AG09319 (cell line): Measurements from ENCODE around the gene IDH3G.

Source experiments
- DNase-seq: peaks from one replicate; pipeline ENCODE4 v3.0.0-alpha.2; 2010; ENCODE audit warnings: low read depth; ENCODE audit errors: extremely low read depth
- TF ChIP-seq, protein P1 (sequence below): IDR thresholded peaks from 2 replicates; pipeline ENCODE4 v1.5.1; 2011; ENCODE audit warnings: low read depth, mild to moderate bottlenecking, inconsistent platforms, low read length, moderate library complexity

IDH3G gene

DNA sequence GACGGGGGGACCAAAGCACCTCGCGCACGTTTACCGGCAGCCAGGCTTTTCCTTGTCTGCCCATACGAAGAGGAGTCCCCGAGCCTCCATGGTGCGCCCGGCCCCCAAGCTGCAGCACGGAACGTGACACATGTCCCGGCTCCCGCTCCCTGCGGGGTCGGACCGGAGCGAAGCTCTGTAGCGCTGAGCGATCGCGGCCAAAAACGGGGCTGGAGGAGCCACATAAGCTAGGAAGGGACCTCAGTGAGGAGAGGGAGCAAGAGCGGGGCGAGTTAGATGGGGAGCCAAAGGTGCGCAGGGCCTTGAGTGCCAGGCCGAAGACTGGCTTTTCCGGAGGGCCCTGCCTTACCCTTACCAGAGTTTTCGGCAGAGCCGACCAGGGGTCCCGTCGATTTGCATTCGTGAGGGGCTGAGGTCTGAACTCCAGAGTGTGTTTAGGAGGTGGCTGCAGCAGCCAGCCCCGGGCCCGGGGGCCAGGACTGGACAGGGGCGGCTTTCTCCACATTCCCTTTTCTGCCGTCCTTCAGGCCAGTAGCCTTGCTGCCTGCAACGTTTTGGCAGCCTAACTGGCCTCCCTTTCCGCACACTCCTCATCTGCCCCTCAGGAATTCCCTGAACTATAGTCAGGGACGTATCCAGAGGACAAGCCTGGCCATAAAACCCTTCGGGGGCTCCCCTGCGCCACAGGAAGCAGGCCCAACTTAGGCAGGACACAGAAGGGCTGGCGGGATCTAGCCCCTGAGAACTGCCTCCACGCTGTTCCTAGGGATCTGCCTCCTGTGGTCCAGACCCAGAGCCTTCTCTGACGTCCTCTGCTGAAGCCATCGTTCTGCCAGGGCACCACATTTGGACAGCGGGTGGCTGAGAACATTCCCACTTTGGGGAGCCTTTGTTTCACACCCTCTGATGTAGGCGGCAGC lies 982 bp upstream of the IDH3G start:
- DNase-seq = no peak

DNA sequence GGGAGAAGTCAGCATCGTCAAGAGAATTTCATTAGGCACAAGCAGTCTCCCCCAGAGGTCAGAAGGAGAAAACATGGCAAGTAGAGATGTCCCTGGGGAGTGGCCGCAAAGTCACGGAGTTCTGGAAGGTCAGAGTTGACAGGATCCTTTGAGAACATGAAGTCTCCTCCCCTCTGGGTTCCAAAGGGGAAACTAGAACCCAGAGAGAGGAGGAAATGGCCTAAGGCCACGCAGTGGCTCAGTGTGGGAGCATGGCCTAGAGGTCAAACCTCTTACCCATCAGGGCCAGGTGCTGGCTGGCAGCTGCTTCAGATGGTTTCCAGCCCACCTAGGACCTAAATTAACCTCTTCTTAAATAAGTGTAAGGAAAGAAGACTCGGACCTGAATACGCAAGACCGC lies 884 bp downstream of the IDH3G start:
- no peak for DNase-seq

More for the DNA sequence above, 982 bp upstream of the IDH3G start:
- TF ChIP-seq, protein P1, sequence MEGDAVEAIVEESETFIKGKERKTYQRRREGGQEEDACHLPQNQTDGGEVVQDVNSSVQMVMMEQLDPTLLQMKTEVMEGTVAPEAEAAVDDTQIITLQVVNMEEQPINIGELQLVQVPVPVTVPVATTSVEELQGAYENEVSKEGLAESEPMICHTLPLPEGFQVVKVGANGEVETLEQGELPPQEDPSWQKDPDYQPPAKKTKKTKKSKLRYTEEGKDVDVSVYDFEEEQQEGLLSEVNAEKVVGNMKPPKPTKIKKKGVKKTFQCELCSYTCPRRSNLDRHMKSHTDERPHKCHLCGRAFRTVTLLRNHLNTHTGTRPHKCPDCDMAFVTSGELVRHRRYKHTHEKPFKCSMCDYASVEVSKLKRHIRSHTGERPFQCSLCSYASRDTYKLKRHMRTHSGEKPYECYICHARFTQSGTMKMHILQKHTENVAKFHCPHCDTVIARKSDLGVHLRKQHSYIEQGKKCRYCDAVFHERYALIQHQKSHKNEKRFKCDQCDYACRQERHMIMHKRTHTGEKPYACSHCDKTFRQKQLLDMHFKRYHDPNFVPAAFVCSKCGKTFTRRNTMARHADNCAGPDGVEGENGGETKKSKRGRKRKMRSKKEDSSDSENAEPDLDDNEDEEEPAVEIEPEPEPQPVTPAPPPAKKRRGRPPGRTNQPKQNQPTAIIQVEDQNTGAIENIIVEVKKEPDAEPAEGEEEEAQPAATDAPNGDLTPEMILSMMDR = no peak

DNA sequence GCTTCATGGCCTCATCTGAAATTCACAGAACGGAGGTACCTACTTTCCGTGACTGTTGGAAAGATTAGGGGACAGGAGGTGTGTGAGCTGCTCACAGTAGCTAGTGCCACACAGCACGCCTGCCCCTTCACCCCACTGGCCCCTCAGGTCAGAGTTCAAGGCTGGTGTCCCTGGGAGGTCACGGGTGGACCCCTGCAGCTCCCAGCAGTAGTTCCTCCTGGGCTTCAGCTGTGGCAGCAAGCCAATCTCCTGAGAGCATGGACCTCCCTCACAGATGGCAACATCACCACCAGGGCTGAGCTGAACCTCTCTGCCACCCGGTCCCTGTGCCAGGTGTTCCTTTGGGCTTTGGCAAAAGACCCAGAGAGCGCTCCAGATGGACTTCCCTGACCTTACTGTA lies 1.8 kb downstream of the IDH3G start:
- no peak for DNase-seq
- TF ChIP-seq, protein P1 = no peak

More for the DNA sequence above, 884 bp downstream of the IDH3G start:
- TF ChIP-seq, protein P1 = no peak

DNA sequence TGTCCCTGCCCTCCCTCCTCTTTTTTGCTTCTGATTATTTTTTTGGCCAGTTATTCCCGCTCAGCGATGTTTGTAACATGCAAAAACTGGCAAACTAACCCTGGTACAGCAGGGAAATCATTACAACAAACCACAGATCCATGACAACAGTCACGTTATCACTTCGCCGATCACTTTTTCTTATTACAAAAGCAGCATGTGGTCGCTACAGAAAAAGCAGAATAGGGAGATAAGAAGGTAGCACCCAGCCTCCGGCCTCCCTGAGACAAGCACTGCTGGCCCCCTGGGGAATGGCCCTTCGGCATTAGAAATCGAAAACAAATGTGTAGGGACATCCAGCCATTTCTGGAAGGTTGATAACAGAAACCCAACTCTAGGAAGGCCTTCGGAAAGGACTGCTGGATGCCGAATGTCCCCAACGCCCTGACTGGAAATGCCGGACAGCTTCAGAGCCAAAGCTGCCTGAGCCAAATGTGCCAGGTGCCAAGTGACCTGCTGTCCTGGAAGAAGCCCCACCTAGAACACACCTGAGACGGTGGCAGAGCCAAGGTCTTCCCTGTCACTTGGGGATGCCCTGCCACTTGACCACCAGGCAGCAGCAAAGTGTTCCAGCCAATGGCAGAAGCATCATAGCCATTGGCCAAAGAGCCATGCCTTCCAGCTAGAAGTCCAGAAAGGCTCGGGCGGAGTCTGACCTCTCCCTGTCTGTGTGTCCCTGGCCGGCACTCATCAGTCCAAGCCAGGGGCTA lies 2.9 kb downstream of the IDH3G start:
- no peak for DNase-seq
- TF ChIP-seq, protein P1 = no peak

DNA sequence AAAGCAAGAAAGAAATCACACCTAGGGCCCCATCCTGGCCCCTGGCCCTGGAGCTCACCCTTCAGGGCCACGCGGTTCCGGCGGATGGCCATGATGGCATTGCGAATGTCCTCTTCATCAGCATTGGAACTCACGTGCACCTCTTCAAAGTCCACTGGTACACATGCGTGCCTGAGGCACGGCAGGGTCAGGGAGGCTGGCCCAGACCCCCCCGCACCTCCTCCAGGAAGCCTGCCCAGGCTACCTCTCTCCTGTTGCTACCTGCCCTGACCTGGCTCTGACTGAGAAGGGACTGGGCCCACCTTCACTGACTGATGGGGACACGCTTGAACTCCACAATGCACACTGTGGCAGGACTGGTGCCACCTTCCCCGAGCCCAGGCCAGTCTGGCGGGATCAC lies 4.5 kb downstream of the IDH3G start:
- no peak for DNase-seq
- TF ChIP-seq, protein P1 = no peak

DNA sequence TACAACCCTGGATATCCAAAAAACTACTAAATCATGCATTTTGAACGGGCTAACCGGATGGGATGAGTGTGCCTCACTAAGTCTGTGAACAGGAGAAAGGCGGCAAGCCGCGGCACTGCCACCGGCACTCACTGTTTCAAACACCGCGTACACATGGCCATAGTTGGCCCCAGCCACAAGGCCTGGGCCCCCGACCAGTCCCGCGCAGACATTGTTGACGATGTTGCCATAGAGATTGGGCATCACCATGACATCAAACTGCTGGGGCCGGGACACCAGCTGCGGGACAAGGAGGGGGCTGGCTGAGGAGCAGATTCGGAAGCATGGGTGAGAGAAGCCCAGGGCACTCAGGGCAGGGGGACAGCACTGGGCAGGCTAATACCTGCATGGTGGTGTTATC lies 7.5 kb downstream of the IDH3G start:
- DNase-seq = no peak
- TF ChIP-seq, protein P1 = no peak

DNA sequence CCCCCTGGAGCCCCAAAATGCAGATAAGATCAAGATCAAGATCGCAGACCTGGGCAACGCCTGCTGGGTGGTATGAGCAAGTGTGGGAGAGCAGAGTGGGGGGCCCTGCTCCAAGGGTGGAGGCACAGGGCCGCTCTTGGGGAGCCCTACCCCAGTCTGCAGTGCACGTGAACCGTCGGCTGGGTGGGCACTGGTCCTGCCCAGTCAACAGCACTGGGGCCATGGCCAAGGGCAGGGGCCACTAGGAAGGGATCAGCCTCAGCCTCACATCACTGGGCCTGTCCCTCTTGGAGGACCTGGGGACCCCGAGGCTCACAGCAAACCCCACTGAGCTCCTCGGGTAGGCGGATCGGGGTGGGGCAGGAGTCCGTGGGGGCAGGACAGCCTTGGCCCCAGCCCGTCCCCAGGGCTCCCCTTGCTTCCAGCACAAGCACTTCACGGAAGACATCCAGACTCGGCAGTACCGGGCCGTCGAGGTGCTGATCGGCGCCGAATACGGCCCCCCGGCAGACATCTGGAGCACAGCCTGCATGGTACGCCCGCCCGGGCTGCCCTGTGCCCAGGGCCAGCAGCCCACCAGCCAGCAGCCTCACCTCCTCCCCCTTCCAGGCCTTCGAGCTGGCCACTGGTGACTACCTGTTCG lies 9.7 kb downstream of the IDH3G start:
- DNase-seq = no peak
- TF ChIP-seq, protein P1 = no peak
